ENCODE data around the gene STBD1.

DNA sequence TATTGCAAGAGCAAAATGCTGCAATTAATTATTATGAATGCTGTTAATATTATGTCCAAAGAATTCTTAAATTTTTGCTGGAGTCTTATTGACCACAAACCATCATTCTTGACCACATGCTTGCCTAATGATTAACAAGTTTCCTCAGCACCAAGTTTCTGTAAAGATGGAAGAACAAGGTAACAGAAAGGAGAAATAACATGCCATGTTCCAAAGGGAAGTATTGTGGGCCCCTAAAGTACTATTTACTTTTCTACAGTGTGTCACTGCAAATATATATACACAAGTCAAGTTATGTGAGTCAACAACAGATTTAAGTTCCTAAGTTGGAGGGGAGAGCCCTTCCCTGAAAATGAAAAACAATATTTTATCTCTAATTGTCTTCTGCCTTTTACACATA lies 34.5 kb upstream of the STBD1 start:
- TF ChIP-seq CTCF (IDR thresholded peaks at IDR 0.05): no peak
- TF ChIP-seq POLR2A (IDR thresholded peaks at IDR 0.05): no peak

Data from lower leg skin (tissue), 3 donors.